ENCODE results near the gene ALG9.

GRCh38 chr11:111855506-111855905 lies 15.9 kb downstream of the ALG9 start:
- no peak for TF ChIP-seq EP300 (IDR thresholded peaks at IDR 0.05)
- TF ChIP-seq CTCF (IDR thresholded peaks at IDR 0.05): no peak
- no peak for TF ChIP-seq POLR2A (IDR thresholded peaks at IDR 0.05)

Data from ovary (tissue), 3 donors.